ENCODE data around the gene ACTRT2.

The ACTRT2 gene

DNA sequence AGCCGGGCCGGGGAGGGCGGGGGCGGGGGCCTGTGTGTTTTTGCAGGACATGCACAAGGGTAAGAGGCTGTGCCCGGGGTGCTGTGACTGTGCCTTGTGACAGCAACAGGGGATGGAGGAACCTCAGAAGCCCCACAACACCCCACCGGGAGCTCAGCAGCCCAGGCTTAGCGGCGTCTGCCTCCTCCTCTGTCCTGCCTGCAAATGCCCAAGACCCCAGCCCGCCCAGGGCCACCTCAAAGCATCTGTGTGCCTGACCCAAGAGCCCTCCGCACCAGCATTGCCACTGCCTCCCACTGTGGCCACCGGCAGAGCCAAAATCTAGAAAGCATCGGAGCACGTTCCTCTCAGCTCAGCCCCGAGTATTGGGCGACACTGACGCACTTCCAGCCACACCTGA, 2.7 kb upstream of the ACTRT2 start:
- no peak for DNase-seq (ENCODE audit: low read depth)

DNA sequence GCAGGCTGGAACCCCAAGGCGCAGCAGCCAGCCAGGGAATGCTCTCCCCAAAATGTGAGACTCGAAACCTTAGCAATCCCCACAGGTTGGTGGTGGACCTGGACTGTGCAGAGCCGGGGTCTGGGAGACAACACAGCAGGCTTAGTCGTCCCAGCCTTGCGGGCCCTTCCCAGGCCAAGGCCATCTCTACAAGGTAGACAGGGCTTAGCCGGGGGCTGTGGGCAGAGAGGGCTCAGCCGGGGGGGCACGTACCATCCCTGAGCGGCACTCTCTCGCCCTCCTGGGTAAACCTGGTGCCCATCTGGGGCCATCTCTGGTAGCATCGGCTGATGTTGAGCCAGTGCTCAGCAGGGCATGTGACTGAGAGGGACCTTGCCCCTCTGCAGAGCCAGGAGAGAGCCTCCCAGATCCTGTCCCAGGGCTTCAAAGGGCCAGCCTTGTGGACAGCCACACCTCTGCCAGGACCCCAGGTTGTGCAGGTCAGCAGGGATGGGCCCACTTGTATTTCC, 2.2 kb upstream of the ACTRT2 start:
- DNase-seq (ENCODE audit: low read depth), result no peak

DNA sequence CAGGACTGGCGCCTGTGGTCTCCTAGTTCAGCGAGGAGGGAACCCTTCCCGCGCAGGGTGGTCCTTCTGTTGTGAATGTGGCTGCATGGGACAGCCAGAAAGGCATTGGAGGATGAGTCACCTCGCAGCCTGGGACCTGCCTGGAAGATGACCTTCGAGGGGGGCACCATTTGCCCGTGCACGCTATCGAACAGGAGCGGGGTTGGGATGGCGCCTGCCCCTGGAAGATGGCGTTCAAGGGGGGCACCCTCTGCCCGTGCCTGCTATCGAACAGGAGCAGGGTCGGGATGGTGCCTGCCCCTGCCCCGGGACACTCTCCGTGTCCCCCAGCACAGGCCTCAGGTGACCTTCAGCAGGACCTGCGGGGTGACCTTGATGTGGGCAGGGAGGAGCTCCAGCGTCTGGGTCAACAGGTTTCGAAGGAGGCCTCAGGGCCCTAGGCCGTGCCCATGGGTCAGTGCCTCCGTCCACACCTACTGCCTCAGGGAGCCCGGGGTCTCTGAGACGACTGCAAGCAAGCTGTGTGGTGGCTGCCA, 1.7 kb upstream of the ACTRT2 start:
- no peak for DNase-seq (ENCODE audit: low read depth)

DNA sequence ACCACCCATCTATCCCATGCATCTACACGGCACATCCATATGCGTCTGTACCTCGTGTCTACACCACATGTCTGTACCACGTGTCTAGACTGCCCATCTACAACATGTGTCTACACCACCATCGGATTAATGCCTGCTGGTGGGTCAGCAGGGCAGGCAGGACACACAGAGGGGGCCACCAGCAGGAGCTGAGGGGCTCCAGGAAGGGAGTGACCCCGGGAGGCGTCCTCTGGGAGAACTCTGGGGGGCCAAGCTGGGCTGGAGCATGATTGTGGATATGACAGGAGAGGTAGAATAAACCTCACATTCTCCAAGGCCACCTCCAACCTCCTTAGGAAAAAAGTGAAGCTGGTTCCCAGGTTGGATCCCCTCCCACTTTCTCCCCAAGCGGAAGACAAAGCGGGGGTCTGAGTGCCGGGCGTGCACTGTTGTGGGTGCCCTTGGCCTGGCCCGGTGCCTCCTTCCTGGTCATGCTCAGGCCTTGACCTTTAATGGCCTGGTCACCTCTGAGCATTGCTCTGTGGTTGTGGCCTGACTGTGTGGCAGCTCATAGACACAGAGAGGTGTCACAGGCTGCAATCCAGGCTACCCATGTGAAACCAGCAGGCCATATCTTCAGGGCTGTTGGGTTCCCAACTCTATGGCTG, 881 bp upstream of the ACTRT2 start:
- no peak for DNase-seq (ENCODE audit: low read depth)

DNA sequence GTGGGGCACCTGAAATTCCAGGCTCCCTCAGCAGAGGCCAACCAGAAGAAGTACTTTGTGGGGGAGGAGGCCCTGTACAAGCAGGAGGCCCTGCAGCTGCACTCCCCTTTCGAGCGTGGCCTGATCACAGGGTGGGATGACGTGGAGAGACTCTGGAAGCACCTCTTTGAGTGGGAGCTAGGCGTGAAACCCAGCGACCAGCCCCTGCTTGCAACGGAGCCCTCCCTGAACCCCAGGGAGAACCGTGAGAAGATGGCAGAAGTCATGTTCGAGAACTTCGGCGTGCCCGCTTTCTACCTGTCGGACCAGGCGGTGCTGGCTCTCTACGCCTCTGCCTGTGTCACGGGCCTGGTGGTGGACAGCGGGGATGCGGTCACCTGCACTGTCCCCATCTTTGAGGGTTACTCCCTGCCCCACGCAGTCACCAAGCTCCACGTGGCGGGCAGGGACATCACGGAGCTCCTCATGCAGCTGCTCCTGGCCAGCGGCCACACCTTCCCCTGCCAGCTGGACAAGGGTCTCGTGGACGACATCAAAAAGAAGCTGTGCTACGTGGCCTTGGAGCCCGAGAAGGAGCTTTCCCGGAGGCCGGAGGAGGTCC, 634 bp downstream of the ACTRT2 start:
- no peak for DNase-seq (ENCODE audit: low read depth)

DNA sequence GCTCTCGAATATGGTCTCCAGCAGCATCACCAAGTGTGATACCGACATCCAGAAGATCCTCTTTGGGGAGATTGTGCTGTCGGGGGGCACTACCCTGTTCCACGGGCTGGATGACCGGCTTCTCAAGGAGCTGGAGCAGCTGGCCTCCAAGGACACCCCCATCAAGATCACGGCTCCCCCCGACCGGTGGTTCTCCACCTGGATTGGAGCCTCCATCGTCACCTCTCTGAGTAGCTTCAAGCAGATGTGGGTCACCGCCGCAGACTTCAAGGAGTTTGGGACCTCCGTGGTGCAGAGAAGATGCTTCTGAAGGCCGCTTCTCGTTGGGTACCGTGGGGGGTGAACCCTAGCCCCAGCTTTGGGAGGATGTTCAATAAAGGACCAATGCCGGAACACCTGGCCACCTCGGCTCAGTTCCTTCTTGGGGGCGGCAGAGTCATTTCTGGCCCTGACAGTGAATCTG, 1.3 kb downstream of the ACTRT2 start:
- DNase-seq (ENCODE audit: low read depth), result no peak

DNA sequence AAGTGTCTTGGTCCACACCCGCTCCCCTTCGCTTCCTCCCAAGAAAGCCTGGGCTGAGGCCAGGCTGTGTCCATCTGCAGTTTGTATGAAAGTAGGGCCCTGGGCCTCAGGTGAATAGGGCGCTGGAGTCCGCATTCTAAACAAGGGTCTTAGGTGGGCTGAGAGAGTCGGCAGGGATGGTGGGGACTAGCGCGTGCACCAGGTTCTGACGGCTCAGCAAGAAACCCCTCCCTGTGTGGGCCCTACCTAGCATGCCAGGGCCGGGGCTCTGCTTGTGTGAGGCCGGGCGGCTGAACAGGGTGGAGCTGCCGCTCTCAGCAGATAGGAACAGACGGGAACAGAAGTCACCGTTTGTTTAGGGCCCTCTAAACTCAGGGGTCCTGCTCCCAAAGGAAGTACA, 1.7 kb downstream of the ACTRT2 start:
- no peak for DNase-seq (ENCODE audit: low read depth)

DNA sequence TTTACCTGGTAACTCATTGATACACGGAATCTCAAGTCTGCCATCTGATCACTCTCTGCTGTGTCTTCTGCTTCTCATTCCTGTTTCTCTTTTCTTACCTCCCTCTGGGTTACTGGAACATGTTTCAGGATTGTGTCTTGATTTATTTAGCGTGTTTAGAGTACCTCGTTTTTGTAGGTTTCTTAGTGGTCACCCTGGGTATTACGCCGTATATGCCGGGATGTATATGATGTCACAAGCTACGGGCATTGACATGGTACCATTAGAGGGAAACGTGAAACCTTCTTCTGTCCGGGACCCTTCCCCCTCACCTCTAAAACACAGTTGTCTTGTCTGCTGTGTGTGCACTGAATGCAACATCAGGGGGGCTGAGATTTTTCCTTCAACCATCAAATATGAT, 2.8 kb downstream of the ACTRT2 start:
- DNase-seq (ENCODE audit: low read depth), result no peak

DNA sequence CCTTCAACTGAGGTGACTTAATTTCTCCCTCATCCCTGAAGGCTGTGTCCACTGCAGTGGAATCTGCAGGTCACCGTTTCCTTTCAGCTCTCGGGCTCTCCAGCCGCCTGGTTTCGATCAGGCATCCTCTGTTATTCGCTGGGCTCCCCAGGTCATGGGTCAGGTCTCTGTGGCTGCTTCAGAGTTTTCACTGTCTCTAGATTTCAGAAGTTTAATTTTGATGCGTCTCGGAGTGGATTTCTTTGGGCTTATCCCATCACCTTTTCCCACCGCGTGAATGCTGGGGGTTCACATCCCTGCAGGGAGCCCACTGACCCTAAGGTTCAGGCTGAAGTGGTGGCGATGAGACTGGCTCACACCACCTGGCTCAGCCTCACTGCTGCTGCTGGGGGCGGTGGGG, 3.3 kb downstream of the ACTRT2 start:
- DNase-seq (ENCODE audit: low read depth), result no peak

DNA sequence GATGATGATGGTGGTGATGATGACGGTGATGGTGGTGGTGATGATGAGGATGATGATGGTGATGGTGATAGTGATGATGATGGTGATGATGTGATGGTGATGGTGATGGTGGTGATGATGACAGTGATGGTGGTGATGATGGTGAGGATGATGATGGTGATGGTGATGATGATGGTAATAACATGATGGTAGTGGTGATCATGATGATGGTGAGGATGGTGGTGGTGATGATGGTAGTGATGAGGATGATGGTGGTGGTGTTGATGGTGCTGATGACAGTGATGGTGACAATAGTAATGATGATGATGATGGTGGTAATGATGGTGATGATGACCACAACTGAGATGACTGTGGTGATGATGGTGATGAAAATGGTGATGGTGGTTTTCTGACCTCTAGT, 4.9 kb downstream of the ACTRT2 start:
- no peak for DNase-seq (ENCODE audit: low read depth)

DNA sequence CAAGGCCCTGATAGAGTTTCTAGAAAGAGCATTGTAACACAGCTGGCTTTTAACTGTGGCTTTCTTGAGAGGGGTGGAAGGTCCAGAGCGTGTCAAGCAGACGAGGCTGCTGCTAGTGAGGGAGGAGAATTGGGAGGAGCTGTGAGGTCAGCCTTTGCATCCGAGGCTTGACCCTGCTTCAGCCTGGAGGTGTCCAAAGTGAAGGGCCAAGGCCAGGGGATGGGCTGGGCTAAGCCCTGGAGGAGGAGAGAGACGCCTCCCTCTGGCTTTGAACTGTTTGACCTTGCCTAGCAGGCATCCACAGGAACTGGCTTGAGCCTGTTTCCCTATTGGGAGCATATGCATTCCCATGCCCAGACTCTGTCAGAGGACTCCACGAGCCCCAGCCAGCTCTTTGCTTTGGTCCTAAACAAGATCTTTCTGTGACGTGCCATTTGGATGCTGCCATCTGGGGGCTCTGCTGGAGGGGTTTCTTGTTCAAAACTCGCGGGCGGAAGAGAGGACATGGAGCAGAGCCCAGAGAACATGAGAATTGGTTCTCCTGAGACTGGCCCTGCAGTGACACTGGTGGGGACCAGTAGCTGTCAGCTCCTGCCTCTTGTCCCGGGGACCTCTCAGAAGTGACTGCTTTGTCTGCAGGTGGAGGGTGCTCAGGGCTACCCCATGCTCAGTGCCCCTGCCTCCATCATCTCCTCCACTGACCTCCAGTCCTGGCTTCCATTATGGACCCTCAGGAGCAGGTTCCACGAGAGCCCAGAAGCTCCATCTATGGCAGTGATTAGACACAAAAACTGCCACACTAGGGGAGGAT, 5.5 kb downstream of the ACTRT2 start:
- DNase-seq (ENCODE audit: low read depth), result no peak

DNA sequence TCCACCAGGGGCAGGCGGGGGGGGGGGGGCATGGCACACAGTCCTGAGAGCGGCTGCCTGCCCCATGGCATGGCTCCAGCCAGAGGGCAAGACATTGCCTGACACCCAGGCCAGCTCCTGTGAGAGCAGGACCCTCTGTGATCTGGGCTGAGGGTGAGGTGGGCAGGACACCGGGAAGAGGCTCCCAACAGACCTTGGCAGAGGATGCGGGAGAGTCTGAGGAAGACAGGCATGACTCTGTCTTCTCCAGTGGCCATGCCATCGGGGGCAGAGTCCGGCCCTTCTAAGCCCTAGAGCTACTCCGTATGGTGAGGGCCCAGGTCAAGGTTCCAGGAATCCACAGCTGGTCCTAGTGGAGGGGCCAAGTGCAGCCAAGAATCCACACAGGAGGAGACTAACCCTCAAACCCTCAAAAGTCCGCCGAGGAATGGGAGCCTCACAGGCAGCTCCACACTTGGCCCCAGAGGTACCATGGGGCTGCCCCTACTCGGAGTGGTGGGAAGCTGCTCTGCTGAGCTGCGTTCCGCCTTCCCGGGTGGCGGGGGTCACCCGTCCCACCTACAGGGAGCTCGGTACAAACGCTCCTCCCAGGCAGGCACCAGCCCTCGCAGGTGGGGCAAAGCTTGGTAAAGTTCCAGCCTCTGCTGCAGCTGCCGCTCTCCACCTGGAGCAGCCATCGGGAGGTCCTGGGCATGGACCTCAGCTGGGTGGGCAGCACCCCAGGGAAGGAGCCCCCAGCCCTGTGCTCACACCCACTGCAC, 6.5 kb downstream of the ACTRT2 start:
- no peak for DNase-seq (ENCODE audit: low read depth)

DNA sequence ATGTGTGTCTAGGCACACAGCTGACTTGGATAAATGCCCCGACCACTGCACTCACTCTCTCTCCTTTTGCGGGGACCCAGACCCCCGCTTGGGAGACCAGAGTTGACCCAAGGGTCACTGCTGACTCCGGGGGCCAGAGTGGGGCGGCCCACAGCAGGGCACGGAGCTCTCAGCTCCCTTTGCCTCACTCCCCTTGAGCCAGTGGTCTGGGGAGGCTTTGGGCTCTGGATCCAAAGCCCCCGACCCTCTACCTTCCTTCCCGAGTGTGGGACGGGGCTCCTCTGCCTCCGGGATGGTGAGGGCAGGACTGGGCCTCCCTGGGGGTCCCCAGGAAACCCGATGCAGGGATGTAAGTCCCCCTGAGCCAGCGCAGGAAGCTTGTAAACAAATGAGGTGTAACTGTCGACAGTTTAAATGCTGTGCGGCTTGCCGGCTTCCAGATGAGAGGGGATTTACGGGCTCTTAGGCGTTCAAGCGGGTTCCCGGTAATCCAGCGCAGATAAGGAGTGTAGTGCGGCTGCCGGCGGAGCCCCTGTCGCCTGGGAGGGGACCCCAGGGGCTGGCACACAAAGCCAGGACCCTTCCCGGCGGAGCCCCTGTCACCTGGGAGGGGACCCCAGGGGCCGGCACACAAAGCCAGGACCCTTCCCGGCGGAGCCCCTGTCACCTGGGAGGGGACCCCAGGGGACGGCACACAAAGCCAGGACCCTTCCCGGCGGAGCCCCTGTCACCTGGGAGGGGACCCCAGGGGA, 7.4 kb downstream of the ACTRT2 start:
- DNase-seq (ENCODE audit: low read depth), result no peak

DNA sequence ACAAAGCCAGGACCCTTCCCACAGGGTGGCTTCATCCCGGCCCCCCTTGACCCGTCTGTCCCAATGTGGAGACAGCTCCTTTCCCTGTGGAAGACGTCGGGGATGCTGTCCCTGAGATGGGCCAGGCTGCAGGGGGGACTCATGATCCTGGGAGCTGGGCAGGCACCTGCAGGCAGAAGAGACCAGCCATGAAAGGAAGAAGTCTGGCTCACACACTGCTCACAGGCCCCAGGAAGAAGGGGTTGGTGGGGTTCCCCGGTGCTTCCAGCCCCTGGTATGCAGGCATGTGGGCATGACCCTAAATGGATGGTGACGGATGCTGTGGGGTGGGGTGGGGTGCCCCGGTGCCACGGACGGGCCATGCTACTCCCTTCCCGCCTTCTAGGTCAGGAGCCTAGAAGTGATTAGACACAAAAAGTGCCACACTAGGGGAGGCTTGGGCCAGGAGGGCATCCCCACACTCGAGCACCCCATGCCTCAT, 8.3 kb downstream of the ACTRT2 start:
- no peak for DNase-seq (ENCODE audit: low read depth)

DNA sequence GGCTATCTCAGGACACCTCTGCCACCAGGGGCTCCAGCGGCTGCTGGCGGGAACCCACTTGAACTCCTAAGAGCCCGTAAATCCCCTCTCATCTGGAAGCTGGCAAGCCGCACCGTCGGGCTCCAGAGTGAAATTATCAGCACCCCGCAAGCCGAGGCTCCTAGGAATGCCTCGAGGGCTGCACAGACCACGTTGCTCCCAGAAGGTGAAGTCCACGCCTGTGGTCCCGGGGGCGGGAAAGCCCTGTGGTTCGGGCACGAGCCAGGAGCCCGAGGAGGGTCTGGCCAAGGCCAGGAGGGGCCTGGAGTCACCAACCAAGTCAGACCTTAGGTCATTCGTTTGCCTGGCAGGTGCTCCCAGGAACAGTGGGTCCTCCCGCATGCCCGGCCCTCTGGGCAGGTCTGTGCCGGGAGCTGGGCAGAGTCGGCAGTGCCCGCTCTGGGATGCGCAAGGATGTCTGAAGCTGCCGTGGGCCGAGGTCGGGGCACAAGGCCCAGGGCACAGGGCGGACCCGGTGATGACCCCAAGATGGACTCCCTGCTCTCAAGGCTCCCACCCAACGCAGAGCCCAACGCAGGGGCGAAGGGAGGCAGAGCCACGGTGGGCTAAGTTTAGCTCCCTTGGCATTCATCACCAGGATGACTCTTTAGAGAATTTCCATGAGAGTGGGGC, 8.9 kb downstream of the ACTRT2 start:
- no peak for DNase-seq (ENCODE audit: low read depth)

DNA sequence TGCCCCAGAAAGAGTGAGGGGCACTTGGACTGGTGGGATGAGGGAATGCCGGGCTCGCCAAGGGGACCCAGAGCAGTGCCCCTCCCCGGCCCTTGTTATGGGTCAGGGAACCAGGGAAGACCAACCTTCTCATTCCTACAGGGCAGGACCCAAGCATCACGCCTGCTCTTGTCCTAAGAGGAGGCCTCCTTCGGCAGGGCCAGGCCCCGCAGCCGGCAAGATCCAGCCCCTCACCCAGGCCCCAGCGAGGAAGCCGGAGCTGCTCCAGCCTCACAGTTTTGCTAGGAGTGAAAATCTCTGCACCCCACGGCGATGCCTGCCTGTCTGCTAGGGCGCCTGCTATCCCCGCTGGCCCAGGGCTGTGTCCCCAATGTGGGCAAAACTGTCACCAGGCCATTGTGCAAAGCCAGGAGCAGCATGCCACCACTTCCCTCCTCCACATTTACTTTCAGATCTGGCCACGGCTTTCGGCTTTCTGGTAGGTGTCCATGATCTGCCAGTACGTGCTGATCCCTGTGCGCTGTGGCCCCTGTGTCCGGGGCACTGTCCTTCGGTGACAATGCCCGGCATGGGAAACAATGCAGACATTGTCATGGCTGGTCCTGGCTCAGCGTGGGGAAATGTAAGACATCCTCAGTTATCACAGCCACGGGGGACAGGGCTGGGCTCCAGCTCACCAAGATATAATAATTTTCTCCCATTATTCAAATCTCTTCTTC, 9.6 kb downstream of the ACTRT2 start:
- no peak for DNase-seq (ENCODE audit: low read depth)

DNA sequence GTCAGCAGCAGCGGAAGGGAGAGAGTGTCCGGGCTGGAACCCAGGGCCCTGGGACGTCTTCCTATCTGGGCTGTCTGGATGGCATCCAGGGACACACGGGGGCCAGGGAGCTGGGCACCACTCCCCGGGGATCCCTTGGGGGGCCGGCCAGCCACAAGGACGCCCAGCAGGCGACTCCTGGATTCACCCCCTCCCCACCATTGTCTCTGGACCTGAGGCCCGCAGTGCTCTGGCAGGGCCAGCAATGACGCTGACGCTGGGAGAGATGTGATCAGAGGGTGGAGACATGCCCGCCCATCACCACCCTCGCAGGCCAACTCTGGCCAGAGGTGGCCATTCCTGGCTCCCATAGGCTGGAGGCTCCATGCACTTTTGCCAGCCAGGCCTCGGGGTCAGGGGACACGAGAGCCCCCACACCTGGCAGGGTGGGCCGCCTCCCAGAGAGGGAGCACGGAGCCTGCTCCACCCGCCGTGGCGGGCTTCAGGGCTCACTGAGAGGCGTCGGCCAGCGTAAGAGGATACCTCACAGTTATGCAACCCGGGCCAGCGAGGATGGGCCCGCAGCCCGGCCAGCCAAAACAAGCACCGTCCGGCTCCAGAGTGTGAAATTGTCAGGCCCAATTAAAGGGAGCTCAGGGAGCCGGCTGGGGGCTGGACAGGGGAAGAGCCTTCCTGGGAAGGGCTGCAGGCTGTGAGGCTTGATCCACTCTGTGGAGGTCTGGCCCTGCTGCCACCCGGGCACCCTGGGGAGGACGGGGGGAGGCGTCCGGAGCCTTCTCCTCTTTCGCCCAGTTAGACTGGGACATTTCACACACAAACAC, 10.3 kb downstream of the ACTRT2 start:
- DNase-seq (ENCODE audit: low read depth), result no peak

DNA sequence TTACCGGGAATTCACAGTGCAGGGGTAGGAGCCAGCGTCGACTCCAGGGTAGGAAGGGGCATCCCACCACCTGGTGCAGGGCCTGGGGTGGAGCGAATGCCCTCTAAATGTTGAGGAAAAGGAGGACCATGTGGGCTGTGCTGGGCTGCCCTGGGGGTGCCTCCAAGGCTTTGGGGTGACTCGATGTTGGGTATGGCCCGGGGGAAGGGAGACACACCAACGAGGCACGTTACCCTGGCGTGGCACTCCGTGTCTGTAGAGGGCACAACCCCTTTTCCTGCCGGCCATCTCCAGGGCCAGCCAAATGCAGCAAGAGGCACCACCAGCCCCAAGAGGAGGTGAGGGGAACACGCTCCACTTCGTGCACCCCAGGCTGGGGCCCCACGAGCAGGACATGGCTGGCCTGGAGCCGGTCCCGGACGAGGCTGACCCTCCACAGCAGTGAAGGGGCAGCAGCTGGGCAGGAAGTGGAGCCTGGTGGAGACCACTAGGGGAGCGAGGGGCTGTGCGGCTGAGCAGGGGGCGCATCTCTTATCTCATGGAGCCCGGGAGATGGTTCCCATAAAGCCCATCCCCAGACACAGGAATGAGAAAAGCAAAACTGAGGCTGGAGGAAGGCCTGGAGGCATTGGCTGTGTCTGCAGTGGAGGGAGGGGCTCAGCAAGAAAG, 11.2 kb downstream of the ACTRT2 start:
- no peak for DNase-seq (ENCODE audit: low read depth)
